ENCODE measurements around the gene MEGF8. TPM values are rescaled to one million over a fixed set of nuclear protein-coding genes. Genes with fewer than 3 reads are reported as not detected.

MEGF8 gene
- total and polyA plus RNA-seq, 2 of the 13 experiments (the other 11 are each of a cell fraction or from before 2014, with no cell fraction given), result 4.0 to 8.8 TPM

GRCh38 chr19:42281827-42282762 is 43.3 kb upstream of the MEGF8 start (continued):
- TF ChIP-seq ZBTB40 (IDR thresholded peaks at IDR 0.05) (no peak), ZBTB40 (CRISPR knock-in tag; IDR thresholded peaks at IDR 0.05) (no peak), SP4 (CRISPR knock-in tag; IDR thresholded peaks at IDR 0.05) (peak; percentile 31; the same call in 1 of the 2 replicates), ZNF367 (CRISPR knock-in tag; IDR thresholded peaks at IDR 0.05; ENCODE audit: borderline replicate concordance) (no peak), FOXM1 (CRISPR knock-in tag; IDR thresholded peaks at IDR 0.05) (no peak), CHCHD3 (CRISPR knock-in tag; IDR thresholded peaks at IDR 0.05) (no peak), TBX3 (IDR thresholded peaks at IDR 0.05; ENCODE audit: borderline replicate concordance) (no peak), RFX5 (IDR thresholded peaks at IDR 0.05; ENCODE audit: low read depth, low read length) (no peak), KAT7 (CRISPR knock-in tag; IDR thresholded peaks at IDR 0.05; ENCODE audit: borderline replicate concordance) (0 out of 2 replicates have a peak, but pooled peaks have one; percentile 46), TBL1XR1 (IDR thresholded peaks at IDR 0.05; ENCODE audit: borderline replicate concordance, low read length, partially characterized antibody) (no peak), NR1H2 (CRISPR knock-in tag; IDR thresholded peaks at IDR 0.05; ENCODE audit: borderline replicate concordance, low read depth) (no peak), FLYWCH1 (CRISPR knock-in tag; IDR thresholded peaks at IDR 0.05) (no peak), SNAI1 (CRISPR knock-in tag; IDR thresholded peaks at IDR 0.05; ENCODE audit: borderline replicate concordance) (no peak)
- TF ChIP-seq, protein P1, sequence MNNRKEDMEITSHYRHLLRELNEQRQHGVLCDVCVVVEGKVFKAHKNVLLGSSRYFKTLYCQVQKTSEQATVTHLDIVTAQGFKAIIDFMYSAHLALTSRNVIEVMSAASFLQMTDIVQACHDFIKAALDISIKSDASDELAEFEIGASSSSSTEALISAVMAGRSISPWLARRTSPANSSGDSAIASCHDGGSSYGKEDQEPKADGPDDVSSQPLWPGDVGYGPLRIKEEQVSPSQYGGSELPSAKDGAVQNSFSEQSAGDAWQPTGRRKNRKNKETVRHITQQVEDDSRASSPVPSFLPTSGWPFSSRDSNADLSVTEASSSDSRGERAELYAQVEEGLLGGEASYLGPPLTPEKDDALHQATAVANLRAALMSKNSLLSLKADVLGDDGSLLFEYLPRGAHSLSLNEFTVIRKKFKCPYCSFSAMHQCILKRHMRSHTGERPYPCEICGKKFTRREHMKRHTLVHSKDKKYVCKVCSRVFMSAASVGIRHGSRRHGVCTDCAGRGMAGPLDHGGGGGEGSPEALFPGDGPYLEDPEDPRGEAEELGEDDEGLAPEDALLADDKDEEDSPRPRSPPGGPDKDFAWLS (CRISPR knock-in tag; IDR thresholded peaks at IDR 0.05; ENCODE audit: borderline replicate concordance), result peak; percentile 67; the same call in 1 of the 2 replicates
- TF ChIP-seq, protein P2, sequence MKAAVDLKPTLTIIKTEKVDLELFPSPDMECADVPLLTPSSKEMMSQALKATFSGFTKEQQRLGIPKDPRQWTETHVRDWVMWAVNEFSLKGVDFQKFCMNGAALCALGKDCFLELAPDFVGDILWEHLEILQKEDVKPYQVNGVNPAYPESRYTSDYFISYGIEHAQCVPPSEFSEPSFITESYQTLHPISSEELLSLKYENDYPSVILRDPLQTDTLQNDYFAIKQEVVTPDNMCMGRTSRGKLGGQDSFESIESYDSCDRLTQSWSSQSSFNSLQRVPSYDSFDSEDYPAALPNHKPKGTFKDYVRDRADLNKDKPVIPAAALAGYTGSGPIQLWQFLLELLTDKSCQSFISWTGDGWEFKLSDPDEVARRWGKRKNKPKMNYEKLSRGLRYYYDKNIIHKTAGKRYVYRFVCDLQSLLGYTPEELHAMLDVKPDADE (CRISPR knock-in tag; IDR thresholded peaks at IDR 0.05), result no peak
- TF ChIP-seq, protein P3, sequence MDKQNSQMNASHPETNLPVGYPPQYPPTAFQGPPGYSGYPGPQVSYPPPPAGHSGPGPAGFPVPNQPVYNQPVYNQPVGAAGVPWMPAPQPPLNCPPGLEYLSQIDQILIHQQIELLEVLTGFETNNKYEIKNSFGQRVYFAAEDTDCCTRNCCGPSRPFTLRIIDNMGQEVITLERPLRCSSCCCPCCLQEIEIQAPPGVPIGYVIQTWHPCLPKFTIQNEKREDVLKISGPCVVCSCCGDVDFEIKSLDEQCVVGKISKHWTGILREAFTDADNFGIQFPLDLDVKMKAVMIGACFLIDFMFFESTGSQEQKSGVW (CRISPR knock-in tag; IDR thresholded peaks at IDR 0.05; ENCODE audit: borderline replicate concordance), result no peak
